GM18502 (cell line): ENCODE measurements around the gene ARAP1.
"Not testable (repeated sequence)": the region's sequence is repeated elsewhere in the genome, so short reads cannot be mapped to it uniquely, and the experiment has no call there.

Experiments used
- ATAC-seq: cut with Tn5 transposase; IDR thresholded peaks from one replicate; pipeline ENCODE4 v1.9.1; 2021; ENCODE audit warnings: mild to moderate bottlenecking; ENCODE audit not compliant: unreplicated experiment, poor library complexity

Gene ARAP1

DNA sequence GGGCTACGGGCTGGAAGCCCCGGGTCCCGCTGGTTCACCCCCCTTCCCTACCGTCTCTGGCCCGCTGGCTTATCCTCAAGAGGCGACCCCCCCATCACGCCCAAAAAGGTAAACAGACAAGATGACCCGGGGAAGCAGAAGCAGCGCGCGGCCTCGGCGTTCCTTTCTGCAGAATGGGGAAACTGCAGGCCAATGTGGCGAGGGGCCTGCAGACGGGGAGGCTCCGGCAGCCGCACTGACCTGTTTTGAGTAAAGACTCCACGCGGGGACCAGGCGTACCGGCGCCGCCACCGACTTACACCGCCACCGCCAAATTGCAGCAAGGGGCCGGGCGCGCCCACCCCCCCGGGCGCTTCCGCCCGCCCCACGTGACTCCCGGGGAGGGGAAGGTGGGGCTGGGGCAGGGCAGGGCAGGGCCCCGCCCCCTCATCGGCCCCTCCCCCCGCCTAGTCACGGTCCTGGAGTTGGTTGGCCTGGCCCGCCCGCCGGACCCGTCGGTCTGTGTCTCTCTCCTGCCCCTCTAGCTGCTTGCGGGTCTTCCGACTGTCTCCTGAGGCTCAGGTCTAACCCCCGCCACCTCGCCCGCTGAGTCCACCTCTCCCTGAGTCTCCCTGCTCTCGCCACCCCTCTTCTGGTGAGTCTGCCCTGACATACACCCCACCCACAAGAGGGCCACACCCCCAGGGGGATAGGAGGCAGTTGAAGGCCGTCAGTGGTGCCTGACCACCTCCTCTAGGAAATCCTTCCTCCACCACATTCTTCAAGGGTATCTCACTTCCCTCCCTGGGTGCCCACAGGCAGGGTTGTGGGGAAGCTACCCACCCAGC, at the start of gene ARAP1:
ARAP1 (minus strand) TSS at position 321 of the 827 bp plus-strand sequence. CDS start 25,280 bp downstream, outside the sequence.
- peak; percentile 77 for ATAC-seq

DNA sequence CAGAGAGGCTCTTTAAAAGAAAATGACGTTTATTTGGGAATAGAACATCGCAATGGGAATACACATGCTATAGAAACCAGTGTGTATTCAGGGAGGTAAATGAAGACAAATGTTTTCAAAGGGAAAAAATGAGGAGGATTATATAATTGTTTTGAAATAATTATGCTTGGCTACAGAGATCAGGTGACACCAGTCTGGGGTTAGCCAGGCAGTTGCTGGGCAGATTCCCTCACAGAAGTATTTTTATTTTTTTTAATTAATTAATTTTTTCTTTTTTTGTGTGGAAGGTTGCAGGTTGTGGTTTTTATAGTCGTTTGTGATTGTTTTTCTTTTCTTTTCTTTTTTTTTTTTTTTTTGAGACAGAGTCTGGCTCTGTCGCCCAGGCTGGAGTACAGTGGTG, 47.2 kb upstream of the ARAP1 start:
- no peak for ATAC-seq

DNA sequence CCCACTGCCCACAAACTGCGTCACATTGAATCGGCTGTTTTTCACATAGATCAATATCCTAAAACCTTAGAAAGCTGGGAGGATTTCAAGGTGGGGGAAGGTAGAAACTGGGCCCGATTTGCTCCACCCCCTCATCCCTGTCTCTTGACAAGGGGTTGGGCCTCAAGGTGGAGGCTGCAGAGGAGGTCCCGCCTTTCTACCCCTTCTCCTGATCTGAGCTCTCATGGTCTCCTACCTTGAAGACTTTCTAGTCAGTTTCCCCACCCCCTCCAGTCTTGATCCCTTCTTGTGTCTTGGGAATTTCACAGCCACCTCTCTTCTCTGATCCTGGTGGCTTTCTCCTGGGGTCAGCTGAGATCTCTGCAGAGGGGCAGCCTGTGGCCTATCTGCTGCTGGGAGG, 46.2 kb upstream of the ARAP1 start:
- no peak for ATAC-seq

DNA sequence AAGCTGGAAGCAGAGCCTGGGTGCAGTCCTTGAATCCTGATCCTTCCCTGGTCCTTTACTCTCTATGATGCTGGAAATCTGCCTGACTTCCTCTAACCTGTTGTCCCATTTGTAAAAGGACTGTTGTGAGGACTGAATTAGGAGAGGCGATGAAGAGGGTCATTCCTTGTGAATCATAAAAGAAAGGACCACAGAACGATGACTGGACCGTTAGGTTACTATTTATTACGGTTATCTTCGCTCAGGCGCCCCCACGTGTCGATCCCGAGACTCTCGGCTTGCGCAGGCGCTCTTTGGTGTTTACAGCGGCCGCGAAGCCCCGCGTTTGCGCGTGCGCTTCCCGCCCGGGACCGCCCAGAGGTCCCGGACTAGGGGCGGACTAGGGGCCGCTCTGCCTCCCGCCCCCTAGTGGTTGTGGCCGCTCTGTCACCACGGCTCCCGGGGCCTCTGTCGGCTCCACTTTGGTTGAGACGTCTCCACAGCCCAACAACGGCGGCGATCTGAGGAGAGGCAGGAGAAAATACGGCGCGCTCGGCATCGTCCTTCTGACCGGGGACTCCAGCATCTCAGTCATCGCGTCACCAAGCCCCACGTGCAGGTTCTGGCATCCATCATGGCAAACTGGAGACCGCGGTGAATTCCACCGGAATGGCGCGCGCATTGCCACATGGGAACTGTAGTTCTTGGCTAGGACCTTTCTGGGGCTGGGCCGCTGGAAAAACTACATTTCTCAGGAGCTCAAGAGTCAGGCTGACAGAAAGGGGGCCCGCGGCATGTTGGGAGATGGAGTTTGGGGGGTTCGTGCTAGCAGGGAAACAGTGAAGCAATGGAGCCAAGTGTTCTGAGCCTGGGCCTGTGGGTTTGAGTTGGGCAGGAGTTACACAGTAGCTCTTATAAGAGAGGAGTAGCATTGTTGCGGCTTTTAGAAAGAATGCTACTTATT, 41.5 kb upstream of the ARAP1 start, which contains the start of gene STARD10:
STARD10 (minus strand) TSS at position 623 of the 943 bp plus-strand sequence. CDS start 12,866 bp downstream, outside the sequence.
- peak; percentile 86 for ATAC-seq

DNA sequence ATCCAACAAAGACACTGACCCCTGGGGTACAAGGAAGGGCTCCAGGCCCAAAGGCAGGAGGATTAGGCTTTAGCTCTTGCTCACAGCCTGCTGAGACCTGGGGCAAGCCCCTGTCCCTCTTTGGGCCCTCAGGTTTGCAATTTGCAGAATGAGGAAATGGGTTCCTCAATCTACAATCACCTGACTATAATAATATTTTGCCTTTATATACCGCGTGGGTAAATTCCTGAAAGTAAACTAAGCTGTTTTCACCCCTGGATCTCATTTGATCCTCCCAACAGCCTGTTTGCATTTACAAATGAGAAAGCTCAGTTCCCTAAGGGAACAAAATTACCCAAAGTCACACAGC, 40.8 kb upstream of the ARAP1 start:
- no peak for ATAC-seq

DNA sequence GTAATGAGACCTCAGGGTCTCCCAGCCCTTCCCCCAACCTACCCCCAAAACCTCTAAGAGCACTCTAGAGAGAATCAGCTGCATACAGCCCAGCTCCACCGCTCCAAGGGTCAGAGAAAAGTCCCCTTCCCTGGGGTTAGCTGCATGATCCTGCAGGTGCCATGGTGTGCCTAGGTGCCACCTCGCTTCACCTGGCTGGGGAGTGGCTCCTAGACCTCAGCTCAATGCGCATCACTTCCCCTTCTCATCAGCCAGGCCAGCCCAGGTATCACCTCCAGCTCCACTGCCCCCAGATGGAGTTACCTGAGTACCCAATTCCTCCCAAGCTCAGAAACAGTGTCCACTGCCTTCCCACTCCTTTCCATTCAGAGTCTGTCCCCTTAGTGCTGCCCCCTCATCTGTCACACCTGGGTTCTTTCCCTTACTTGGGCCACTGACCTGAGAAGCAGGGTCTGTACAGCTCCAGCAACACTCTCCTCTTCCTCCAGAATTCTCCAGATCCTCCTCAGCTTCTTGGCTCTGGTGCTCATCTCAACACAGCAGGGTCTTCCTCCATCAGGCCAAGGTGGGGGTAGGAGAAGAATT, 40.3 kb upstream of the ARAP1 start:
- ATAC-seq: no peak

DNA sequence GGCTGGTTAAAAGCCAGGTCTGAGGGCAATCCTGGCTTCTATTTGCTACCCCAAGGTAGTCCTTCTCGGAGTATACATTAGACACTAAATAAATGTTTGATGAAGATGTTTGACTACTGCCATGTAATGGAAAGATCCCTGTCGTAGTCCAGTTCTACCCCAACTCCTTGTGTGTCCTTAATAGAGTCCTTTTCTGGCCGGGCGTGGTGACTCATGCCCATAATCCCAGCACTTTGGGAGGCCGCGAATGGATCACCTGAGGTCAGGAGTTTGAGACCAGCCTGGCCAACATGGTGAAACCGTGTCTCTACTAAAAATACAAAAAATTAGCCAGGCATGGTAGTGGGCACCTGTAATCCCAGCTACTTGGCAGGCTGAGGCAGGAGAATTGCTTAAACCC, 39.0 kb upstream of the ARAP1 start:
- ATAC-seq: not testable (repeated sequence)

DNA sequence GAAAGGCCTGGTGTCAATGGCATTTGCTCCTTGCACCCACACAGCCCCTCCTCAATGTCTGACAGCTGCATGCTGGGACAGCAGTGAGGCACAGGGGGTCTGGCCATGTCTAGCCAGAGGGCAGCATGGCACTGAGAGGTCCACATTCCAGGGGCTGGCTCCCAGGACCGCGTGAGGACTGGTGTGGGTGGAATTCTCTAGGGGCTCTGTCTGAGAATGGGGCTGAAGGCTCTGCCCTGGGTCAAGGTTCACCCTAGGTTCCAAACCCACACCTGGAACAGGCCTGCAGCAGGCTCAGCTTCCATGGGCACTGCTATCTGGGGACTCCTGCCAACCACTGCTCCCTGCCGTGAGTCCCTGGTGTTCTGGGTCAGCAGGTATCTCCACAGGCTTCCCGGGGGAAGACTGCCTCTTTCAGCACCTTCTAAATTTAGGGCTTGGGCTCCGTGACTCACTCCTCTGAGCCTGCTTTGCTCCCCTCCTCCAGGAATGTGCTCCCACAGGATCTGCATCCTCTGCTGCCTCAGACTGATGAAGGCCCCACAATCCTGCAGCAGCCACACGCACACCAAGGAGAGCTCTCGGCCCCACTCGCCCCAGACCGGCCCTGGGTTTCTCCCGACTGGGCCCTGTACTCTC, 37.4 kb upstream of the ARAP1 start:
- no peak for ATAC-seq

DNA sequence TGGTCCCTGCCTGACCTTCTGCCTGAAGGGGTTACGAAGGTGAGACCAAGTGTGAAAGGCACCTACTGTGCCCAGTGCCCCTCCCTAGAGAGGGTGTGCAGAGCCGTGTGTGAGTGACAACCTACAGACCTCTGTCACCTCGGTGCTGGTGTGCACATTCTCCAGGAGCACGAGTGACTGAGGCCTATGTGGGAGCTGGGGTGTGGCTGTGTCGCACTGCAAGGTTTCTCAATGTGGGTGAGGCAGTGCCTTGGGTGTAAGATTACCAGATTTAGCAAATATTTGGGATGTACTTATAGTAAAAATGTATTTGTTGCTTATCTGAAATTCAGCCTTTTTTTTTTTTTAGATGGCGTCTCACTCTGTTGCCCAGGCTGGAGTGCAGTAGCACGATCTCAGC, 36.0 kb upstream of the ARAP1 start:
- no peak for ATAC-seq

DNA sequence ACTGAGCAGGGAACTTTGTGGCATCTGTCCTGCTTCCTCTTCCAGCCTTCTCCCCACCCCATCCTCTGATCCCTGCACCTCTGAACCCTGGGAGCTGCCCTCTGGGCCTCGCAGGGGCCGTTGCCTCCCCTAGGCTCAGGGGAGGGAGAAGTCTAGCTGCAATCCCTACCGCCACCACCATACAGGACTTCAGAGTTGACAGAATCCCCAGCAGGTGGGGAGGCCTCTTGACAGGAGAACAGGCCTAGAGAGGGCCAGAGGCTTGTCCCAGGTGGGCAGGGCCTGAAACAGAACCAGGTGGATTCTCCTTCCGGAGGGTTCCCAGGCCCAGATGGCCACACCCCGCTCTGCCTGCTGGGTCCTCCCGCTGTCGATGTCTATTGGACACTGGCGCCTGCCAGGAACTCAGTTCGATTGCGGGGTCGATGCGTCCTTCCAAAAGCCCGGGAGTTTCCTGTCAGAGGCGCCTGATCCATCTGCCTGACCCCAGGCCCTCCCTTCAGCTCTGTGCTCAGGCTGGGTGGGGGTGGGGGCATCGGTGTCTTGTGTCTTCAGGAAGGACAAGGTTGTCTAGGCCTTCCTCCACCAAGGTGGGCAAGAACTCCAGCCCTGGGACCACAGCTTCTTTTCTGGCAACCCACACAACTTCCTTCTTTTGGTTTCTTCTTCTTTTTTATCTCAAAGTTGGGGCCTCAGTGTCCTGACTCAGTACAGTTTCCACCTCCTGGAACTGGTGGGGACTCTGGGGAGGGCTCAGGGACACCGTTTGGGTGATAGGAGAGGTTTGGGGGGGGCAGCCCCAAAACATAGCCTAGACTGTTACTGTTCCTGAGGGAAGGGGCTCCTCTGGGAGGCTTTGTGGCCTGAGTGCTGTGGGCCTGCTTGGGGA, 35.3 kb upstream of the ARAP1 start:
- peak; percentile 69 for ATAC-seq

DNA sequence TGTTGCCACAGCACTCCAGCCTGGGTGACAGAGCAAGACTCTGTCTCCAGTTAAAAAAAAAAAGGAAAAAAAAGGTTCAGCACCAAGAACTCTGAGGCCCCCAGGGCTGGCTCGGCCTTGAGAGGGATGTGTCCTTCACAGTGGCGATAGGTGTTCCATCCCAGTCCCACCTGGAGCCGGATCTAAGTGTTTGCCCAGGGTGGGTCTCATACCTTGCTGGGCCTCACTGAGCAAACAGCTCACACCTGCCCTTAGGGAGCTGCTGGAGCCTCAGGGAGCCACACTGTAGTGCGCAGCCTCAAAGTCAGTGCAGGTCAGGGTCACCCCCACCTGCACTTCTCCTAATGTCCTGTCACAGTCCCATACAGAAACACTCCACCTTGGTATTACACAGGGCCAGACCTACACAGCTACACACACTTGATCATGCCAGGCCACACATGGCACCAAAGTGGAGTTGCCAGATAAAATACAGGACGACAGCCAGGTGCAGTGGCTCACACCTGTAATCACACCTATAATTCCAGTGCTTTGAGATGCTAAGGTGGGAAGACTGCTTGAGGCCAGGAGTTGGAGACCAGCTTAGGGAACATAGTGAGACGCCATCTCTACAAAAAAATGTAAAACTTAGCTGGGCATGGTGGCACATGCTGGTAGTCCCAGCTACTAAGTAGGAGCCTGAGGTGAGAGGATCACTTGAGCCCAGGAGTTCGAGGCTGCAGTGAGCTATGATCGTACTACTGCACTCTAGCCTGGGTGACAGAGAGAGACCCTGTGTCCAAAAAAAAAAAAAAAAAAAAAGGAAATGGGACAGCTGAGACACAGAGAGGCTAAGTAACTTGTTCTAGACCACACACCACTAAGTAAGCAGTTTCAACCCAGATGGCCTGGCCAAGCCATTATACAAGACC, 34.4 kb upstream of the ARAP1 start:
- no peak for ATAC-seq

DNA sequence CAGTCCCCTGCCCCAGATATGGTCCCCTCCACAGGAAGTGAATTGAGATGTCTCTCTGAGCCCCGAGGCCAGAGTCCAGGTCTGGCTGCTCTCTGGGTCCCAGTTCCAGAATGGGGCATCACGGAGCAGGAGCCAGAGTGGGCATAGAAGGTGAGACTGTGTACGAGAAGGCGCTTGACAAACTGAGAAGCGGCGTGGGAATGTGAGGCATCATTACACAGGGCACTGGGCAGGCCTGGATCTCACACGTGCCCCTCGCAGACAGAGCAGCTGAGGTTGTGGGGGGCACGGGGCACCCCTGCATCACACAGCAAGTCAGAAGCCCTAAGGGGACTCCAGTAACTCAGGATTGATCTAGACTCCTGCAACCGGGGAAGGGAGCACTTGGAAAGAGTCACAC, 32.5 kb upstream of the ARAP1 start:
- no peak for ATAC-seq

DNA sequence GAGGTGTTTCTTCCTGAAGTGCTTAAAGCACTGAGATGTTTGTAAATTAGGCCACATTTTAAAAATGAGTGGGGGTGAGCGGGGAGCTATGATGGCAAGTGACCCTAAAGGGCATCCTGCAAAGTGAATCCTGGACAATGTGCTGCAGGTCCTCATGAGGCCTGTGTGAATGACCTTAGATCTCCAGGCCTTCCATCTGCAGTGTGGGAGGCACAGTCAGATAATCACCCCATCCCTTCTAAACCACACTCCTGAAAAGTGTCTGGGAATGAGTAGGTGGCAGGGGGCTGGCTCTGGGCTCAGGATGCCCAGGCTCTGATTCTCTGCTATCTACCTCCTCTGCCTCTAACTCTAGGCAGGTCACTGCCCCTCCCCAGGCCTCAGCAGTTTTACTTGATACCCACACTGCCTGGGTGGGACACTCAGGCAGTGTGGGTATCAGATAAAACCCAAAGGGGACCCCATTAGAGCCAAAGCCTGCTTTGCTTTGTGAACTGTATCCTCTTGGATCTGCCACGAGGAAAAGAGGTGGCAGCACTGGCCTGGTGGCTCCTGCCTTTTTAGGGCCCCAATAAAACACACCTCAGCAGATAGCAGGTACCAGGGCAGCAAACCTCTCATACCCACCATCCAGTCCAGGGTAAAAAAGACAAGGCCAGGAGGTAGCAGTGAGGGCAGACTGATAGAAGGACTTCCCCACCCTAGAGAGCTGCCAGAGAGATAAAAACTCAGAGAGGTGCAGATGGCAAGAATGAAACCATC, 31.1 kb upstream of the ARAP1 start:
- ATAC-seq: no peak

DNA sequence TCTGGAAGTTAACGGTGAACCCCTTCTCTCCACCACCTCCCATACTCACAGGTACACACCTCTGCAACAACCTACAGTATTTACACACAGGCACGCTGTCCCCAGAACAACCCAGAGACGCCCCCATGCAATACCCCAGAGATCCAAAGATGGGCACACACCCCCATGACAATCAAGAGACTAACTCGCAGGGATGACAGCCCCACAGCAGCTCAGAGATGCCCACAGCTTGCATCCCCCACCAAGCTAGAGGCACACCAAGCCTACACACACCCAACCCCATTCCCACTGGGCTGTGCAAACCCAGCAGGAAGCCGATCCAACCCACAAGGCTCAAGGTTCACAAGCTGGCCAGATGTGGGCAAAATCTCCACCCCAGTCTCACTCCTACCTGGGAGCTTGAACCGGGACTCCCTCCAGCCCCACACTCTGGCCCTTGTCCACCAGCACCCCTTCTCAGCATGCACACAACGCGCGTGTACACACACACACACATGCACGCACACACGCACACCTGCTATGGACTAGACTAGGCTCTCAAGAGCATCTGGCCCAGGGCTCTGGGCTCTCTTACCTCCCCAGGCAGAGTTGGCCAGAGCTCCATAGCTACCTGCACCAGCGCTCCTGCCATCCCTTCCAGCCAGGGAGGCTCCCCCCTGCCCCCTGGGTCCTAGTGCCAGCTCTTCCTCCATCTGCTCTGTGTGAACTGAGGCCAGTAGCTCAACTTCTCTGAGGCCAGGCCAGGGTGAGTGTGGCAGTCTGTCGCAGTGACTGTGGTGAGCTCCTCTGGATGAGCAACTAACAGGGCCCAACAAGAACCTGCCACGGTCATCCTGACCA, 30.1 kb upstream of the ARAP1 start:
- peak; percentile 27 for ATAC-seq

DNA sequence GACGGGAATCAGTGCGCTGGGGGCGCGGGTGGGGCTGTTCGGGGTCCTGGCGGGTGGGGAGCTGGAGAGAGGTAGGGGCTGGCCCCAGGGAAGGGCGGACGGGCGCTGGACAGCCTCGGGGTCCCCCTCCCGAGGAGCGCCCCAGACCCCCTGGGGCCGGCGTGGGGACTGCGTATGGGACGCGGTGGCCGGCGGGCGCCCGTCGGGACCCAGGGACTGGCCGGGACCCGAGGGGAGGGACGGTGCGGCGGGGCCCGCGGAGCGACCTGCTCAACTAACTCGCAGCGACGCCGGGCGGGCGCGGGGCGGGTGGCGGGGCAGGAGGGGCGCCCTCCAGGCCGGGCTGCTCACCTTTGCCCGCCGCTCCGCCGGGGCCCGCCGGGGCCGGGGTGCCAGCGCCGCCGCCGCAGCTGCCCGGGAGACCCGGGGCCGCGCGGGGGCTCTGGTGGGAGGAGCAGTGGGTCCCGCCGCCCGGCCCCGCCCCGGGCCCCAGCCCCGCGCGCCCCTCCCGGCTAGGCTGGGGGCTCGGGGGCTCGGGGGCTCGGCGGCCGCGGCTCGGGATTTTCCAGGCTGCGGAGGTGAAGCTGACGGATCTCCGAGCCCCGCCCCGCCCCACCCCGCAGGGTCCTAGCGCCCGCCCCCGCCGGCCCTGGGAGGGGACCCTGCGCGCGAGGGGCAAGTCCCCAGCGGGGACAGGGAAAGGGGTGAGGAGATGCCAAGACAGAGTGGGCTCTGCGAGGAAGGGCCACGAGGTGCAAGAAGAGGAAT, 29.3 kb upstream of the ARAP1 start:
- ATAC-seq: peak; percentile 63

DNA sequence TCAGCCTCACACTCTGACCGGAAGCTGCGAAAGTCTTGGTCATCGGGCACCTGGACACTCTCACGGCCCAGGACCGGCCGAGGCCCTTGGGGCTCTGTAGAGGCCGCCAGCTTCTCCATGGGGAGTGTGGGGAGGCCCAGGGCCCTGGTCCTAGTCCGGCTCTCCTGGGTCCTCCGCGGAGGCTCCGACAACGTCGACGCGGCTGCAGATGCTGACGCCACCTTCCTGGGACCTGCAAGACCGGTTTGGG, 28.8 kb upstream of the ARAP1 start:
- ATAC-seq: no peak
